Gastroesophageal sphincter (tissue), 4 donors: ENCODE data around the gene FAM193B. TPM values are rescaled to one million over a fixed set of nuclear protein-coding genes. Genes with fewer than 3 reads are reported as not detected.

ENCODE experiments used
- ATAC-seq: fragments of 150-250 bp; one replicate; pipeline ENCODE4 v1.9.1; 2016; ENCODE audit warnings: mild to moderate bottlenecking, moderate library complexity
- H3K27ac ChIP-seq, 4 donors: fragments of 200-600 bp; sonication (generic) in 3 of 4; 1 replicate in 3 of 4; 2 replicates in 1 of 4; pipeline ENCODE4 v1.5.1; 2016 to 2019
- H3K27me3 ChIP-seq: fragments of 200-600 bp; sonication (generic); one replicate; pipeline ENCODE4 v1.5.1; 2019
- H3K36me3 ChIP-seq, 2 donors: fragments of 200-600 bp; sonication (generic); one replicate each; pipeline ENCODE4 v1.5.1; 2019; ENCODE audit warnings: control low read depth in 1 of 2
- H3K4me1 ChIP-seq, 3 donors: fragments of 200-600 bp; sonication (generic); 1 replicate in 2 of 3; 2 replicates in 1 of 3; pipeline ENCODE4 v1.5.1; 2016 to 2019; ENCODE audit warnings: control low read depth in 2 of 3
- H3K4me3 ChIP-seq, 2 donors: fragments of 200-600 bp; sonication (generic); one replicate each; pipeline ENCODE4 v1.5.1; 2019; ENCODE audit warnings: mild to moderate bottlenecking in 1 of 2, moderate library complexity in 1 of 2
- H3K9me3 ChIP-seq, 3 donors: fragments of 200-600 bp; sonication (generic); one replicate each; pipeline ENCODE4 v1.5.1; 2017 to 2019; ENCODE audit warnings: control low read depth in 2 of 3
- CTCF ChIP-seq, 4 experiments: fragments of 200-600 bp in 2 of 4; fragments of 450-650 bp in 2 of 4; sonication (generic) in 1 of 4; IDR thresholded peaks; one replicate each; pipeline ENCODE4 v1.5.1; 2017 to 2019; ENCODE audit warnings: antibody characterized with exemption in 4 of 4, mild to moderate bottlenecking in 2 of 4, moderate library complexity in 2 of 4
- EP300 ChIP-seq: sonication (generic); formaldehyde crosslinking; IDR thresholded peaks from one replicate; pipeline ENCODE4 v1.6.1; 2017; ENCODE audit warnings: antibody characterized with exemption, mild to moderate bottlenecking
- POLR2A ChIP-seq, 2 donors: fragments of 450-650 bp; IDR thresholded peaks; one replicate each; pipeline ENCODE4 v1.6.1; 2017; ENCODE audit warnings: antibody characterized with exemption in 2 of 2, mild to moderate bottlenecking in 2 of 2, moderate library complexity in 1 of 2
- POLR2AphosphoS5 ChIP-seq: sonication (generic); formaldehyde crosslinking; IDR thresholded peaks from one replicate; pipeline ENCODE4 v1.6.1; 2017; ENCODE audit warnings: antibody characterized with exemption
- WGBS, 2 donors: methylation state at CpG; one replicate each; pipeline ENCODE4 v1.1.5; 2018; ENCODE audit warnings: low coverage in 1 of 2; 5-methylcytosine and 5-hydroxymethylcytosine counted together
- total RNA-seq, 4 donors: library from RNA; depleted of rRNA; stranded (reverse); fragments of >200 nt; gene quantifications; one replicate each; pipeline ENCODE4 v1.1.0, GENCODE V29; 2016

The FAM193B gene
- total RNA-seq, 4 donors from 2014 or later: 29.7 to 90.3 (median 44.5) TPM

GRCh38 chr5:177526791-177527190 is 27.6 kb downstream of the FAM193B start:
- H3K9me3 ChIP-seq: no peaks in the 10 kb centered on the region
- H3K4me1 ChIP-seq: peaks cover 0 to 7% (median 0%) of the 10 kb centered on the region in 3 donors
- H3K27me3 ChIP-seq: no peaks in the 10 kb centered on the region
- no peak for ATAC-seq
- H3K27ac ChIP-seq: no peak overlapping the region
- H3K4me3 ChIP-seq: no peak overlapping the region
- H3K36me3 ChIP-seq: peaks cover 0 to 100% of the 10 kb centered on the region in 2 donors
- 50 to 67% methylated on average over 1 to 2 of the region's 6 CpGs for WGBS, 2 donors
- TF ChIP-seq EP300 (no peak), POLR2AphosphoS5 (no peak), CTCF (IDR thresholded peaks at IDR 0.05) (no peak), POLR2A (IDR thresholded peaks at IDR 0.05) (no peak)

GRCh38 chr5:177526191-177526590 is 28.2 kb downstream of the FAM193B start:
- H3K4me3 ChIP-seq: no peak overlapping the region
- peaks cover 0 to 7% (median 0%) of the 10 kb centered on the region in 3 donors for H3K4me1 ChIP-seq
- H3K27ac ChIP-seq: no peak overlapping the region
- H3K9me3 ChIP-seq: no peaks in the 10 kb centered on the region
- WGBS, 2 donors: 92% methylated on average over 2 of the region's 4 CpGs; no CpG with 5 or more reads in 1 of the 2 donors
- peaks cover 0 to 100% of the 10 kb centered on the region in 2 donors for H3K36me3 ChIP-seq
- TF ChIP-seq POLR2AphosphoS5 (no peak), CTCF (IDR thresholded peaks at IDR 0.05) (no peak), POLR2A (IDR thresholded peaks at IDR 0.05) (no peak), EP300 (no peak)
- no peak for ATAC-seq
- no peaks in the 10 kb centered on the region for H3K27me3 ChIP-seq

DNA sequence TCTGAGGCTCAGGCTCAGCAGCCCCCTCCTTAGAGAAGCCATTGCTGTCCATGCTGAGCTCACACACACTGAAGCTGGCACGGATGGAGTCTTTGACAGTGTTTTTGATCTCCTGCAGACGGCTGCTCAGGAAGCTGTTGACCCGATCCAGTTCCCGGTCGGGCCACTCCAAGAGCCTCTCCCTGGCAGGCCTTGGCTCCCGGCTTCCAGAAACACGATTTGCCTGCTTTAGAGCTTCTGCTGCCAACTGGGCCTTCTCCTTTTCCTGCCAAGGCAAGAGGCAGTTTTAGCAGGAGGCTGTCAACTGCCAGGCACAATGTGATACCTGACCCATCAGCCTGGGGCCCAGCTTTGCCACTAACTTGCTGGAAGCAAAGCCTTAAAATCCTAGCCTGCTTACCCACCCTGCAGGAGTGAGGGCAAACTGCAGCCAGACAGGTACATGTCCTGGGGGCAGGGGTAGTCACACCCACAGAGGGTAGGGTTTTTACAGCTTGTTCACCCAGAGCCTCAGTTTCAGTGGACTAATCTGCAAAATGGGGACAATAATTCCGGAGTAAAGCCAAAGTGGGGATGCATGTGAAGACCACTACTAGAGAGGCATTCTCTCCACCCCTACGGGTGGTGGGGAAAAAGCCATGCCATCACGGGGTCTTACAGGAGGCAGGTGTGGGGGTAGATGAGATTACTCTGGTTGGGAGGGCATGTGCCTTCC is 29.3 kb downstream of the FAM193B start:
- 73% methylated on average over 3 to 6 of the region's 10 CpGs for WGBS, 2 donors
- no peaks in the 10 kb centered on the region for H3K27me3 ChIP-seq
- TF ChIP-seq CTCF (IDR thresholded peaks at IDR 0.05): no peak
- TF ChIP-seq EP300: no peak
- TF ChIP-seq POLR2AphosphoS5: no peak
- no peak for TF ChIP-seq POLR2A (IDR thresholded peaks at IDR 0.05)
- H3K4me1 ChIP-seq: peaks cover 0 to 7% (median 0%) of the 10 kb centered on the region in 3 donors
- peaks cover 0 to 100% of the 10 kb centered on the region in 2 donors for H3K36me3 ChIP-seq
- ATAC-seq: no peak
- no peak overlapping the region for H3K4me3 ChIP-seq
- no peaks in the 10 kb centered on the region for H3K9me3 ChIP-seq
- H3K27ac ChIP-seq: no peak overlapping the region

- Histone ChIP-seq H3K4me3 (no peak overlapping the region), H3K9me3 (no peaks in the 10 kb centered on the region), H3K4me1 (peaks cover 0 to 11% (median 0%) of the 10 kb centered on the region in 3 donors), H3K27me3 (no peaks in the 10 kb centered on the region), H3K36me3 (peaks cover 0 to 100% of the 10 kb centered on the region in 2 donors), H3K27ac (no peak overlapping the region)
- ATAC-seq: no peak
- WGBS, 2 donors: 82% methylated on average over 2 of the region's 12 CpGs; no CpG with 5 or more reads in 1 of the 2 donors
- TF ChIP-seq POLR2AphosphoS5: no peak
Measured at GRCh38 chr5:177524539-177524900, 29.8 kb downstream of the FAM193B start.

DNA sequence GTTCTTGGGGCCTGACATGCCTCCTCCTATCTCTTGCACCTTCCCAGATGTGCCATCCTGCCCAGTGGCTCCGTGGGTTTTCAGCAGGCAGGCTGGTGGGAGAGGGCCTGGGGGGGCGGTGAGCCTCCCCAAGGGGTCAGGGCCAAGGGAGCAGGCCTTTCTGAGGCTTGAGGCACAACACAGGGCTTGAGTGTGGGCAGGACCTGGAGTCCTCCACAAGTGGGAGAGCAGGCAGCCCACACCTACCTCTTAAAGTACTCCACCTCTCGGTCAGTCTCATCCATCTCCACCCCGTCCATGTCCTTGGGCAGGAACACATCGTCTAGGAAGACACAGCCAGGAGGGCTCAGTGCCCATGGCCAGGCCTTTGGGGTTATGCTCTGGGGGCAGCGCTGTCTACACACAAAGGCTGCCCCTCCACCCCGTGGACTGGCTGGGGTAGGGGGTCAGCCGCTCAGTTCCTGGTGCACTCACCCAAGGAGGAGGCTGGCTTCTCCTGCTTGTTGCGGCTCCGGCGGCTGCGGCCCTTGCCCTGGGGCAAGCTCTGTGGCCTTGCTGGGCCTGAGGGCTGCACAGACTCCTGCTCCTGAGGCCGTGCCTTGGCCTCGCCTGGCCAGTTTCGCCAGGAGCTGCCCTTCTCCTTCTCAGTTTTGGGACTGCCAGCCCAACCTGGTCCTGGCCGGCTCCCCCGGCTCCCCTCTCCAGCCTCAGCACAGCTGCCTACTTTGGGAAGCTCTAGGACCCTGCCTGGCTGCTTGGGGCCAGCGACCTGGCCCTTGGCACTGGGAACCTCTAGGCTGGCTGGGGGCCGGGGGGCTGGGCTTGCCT is 30.4 kb downstream of the FAM193B start:
- Histone ChIP-seq H3K27ac (no peak overlapping the region), H3K9me3 (no peaks in the 10 kb centered on the region), H3K36me3 (peaks cover 0 to 99% of the 10 kb centered on the region in 2 donors), H3K4me3 (no peak overlapping the region), H3K27me3 (no peaks in the 10 kb centered on the region), H3K4me1 (peaks cover 0 to 13% (median 0%) of the 10 kb centered on the region in 3 donors)
- no CpG with 5 or more reads among the region's 19 CpGs for WGBS, 2 donors
- ATAC-seq: no peak
- TF ChIP-seq POLR2A (IDR thresholded peaks at IDR 0.05): no peak
- no peak for TF ChIP-seq EP300
- no peak for TF ChIP-seq CTCF (IDR thresholded peaks at IDR 0.05)
- no peak for TF ChIP-seq POLR2AphosphoS5
